ENCODE results near the gene HBB.
"Not testable (repeated sequence)": the region's sequence is repeated elsewhere in the genome, so short reads cannot be mapped to it uniquely, and the experiment has no call there.

The HBB gene

GRCh38 chr11:5226732-5227310, at the start of gene HBB:
TSS of gene HBB (minus strand) at chr11:5227071. CDS start at chr11:5227021, 50 bp downstream.
- DNase-seq, result no peak

- DNase-seq, result no peak
Measured at GRCh38 chr11:5275369-5276110, 48.7 kb upstream of the HBB start.

GRCh38 chr11:5274395-5274794, 47.5 kb upstream of the HBB start:
- DNase-seq, result no peak

GRCh38 chr11:5272395-5273017, 45.6 kb upstream of the HBB start:
- DNase-seq, result no peak

GRCh38 chr11:5269715-5270147, 42.9 kb upstream of the HBB start, which contains the start of gene HBE1:
TSS of gene HBE1 (minus strand) at chr11:5269945. CDS start at chr11:5269890, 55 bp downstream.
- DNase-seq, result no peak

- DNase-seq, result no peak
Measured at GRCh38 chr11:5267033-5267563, 40.2 kb upstream of the HBB start.

GRCh38 chr11:5266609-5267008, 39.7 kb upstream of the HBB start:
- no peak for DNase-seq

- no peak for DNase-seq
Measured at GRCh38 chr11:5265832-5266231, 39.0 kb upstream of the HBB start.

- no peak for DNase-seq
Measured at GRCh38 chr11:5258543-5259262, 31.8 kb upstream of the HBB start.

GRCh38 chr11:5257296-5257695, 30.4 kb upstream of the HBB start:
- DNase-seq, result no peak

- not testable (repeated sequence) for DNase-seq
Measured at GRCh38 chr11:5254646-5255413, 28.0 kb upstream of the HBB start, which contains the start of gene HBG2. TSS of gene HBG2 (minus strand) at chr11:5254781. CDS start at chr11:5254728, 53 bp downstream.

GRCh38 chr11:5254023-5254422, 27.2 kb upstream of the HBB start:
- DNase-seq, result not testable (repeated sequence)

- DNase-seq, result not testable (repeated sequence)
Measured at GRCh38 chr11:5253440-5253839, 26.6 kb upstream of the HBB start.

GRCh38 chr11:5252919-5253265, 26.0 kb upstream of the HBB start:
- DNase-seq, result no peak

GRCh38 chr11:5252192-5252918, 25.5 kb upstream of the HBB start:
- no peak for DNase-seq

GRCh38 chr11:5251746-5252145, 24.9 kb upstream of the HBB start:
- no peak for DNase-seq

- DNase-seq, result no peak
Measured at GRCh38 chr11:5250543-5251204, 23.8 kb upstream of the HBB start.

GRCh38 chr11:5249807-5250396, 23.0 kb upstream of the HBB start, which contains the start of gene HBG1:
TSS of gene HBG1 (minus strand) at chr11:5249857. CDS start at chr11:5249804, 53 bp downstream.
- DNase-seq, result not testable (repeated sequence)

GRCh38 chr11:5248498-5248897, 21.6 kb upstream of the HBB start:
- not testable (repeated sequence) for DNase-seq

GRCh38 chr11:5247472-5248192, 20.8 kb upstream of the HBB start:
- DNase-seq, result no peak
